HUDEP-2 (cell line): ENCODE data around the gene SHOC1.
A peak's percentile ranks its signal among the peaks of the same experiment; 100 is the strongest.
"Not testable (repeated sequence)": the region's sequence is repeated elsewhere in the genome, so short reads cannot be mapped to it uniquely, and the experiment has no call there.

Source experiments
- DNase-seq, 76 experiments: peaks; one replicate each; lab custom pipeline; 2025; ENCODE audit not compliant: unreplicated experiment in 76 of 76; lab: John Stamatoyannopoulos, UW

SHOC1 gene

DNA sequence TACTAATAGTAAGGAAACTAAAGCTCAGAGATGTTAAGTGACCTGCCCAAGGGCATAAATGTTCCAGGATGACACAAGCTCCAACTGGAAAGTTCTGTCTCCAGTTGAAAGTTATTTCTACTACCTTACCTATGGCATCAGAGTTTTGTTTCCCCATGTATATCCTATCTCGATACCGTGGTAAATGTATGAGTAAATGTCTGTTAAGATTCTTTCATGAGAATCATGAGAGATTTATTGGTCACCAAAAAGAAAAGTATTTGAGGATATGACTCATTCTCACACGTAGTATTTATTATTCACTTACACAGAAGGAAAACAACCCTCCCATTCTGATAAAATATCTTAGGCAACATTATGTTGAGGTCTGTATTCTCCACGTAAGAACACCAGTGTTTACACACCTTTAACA is 11.1 kb upstream of the SHOC1 start:
- no peak for DNase-seq

DNA sequence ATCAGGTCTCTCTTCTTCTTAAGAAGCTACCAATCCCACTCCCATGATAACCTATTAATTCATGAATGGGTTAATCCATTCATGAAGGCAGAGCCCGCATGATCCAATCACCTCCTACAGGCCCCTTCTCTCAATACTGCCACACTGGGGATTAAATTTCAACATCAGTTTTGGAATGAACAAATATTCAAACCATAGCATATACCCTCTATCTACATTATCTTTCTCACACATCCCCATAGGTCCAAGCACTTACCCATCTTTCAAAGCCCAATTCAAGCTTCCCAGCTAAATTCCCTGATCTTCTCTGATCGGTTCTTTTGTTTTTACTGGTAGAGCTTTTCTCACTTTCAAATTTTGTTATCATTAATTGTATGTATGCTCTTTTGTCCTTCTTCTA is 10.5 kb upstream of the SHOC1 start:
- no peak for DNase-seq

DNA sequence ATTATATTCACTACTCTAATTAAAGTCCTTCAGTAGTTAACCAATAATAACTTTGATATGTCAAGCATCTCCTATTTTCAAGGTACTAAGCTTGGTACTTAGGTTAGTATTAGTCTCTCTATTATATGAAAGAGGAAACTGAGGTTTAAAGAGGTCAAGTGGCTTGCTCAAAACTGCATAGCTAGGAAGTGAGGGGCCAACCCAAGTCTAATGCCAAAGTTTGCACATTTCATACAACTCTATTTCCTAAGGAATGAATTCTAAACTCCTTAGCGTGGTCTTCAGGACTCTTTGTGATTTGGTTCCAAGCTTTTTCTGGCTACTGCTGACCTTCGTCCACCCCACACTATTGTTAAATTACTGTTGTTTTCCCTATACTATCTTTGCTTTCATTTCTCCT is 9.9 kb upstream of the SHOC1 start:
- DNase-seq = no peak

DNA sequence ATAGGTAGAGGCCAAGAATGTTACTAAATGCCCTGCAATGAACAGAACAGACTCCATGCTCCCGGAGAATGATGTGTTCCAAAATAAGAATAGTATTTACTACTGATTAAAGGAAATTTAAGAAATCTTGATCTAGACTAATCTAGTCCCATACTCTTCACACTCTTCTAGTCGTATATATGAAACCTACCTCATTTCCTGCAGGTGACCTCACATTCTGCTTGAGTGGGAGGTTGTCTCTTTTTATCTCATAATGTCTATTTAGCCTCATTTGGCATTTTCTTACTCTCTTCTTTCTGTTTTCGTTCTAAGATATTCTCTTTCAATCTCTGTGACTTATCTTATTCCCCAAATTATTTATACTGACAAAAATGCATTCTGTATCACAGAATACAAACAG is 9.2 kb upstream of the SHOC1 start:
- DNase-seq = no peak

DNA sequence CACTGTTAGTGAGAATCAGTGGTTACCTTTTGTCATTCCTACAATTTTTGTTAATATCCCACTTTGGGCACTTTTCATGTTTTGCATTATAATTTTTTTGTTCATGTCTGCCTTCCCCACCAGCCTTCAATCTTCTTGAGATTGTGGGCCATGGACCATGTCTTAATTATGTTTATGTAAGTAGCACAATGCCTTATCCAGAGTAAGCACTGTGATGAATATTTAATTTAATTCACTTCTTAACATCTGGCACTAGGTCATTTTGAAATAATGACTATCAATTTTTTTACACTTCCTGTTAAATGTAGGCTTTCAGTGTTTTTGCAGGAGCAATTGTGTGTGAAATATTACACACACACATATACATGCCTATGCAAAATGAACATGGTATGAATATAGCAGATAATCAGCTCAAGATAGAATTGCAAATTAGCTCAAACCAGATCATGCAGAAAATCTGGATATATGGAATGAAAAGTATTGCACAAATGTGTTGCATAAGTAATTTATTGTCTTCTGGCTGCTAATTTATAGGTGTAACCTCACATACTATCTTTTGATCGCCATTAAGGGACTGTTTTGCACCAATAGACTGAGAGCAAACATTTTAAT is 5.3 kb upstream of the SHOC1 start:
- DNase-seq = no peak

DNA sequence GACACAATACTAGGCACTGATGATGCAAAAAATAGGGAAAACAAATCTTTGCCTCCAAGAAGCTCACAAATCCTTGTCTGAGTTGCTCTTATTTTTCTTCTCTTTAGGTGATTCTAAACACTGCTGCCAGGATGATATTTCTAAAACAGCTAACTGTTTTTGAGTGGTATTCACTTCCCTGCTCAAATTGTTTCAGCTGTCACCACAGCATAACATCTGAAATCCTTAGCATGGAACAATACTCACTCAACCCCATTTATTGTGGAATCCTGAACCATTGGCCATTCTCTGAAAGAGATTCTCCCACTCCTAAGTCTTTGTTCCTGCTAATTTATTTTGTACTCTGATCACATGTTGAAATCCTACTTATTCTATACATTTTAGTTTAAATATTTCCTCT is 4.8 kb upstream of the SHOC1 start:
- no peak for DNase-seq

DNA sequence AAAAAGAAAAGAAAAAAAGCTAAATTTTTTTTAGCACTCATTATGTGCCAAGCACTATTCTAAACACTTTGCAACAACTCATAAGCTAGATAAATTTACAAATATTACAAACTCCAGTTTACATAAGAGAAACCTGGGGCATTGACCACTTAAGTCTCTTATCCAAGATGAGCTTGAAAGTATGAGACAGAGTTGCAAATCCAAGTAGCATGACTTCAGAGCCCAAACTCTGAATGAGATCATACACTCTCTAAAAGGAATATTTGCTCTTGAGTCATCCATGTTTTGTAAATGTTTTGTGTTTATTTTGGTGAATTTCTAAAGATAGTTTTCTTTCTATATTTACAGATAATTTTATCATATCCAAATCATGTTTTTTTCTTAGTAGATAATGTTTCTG is 4.0 kb upstream of the SHOC1 start:
- DNase-seq = no peak

DNA sequence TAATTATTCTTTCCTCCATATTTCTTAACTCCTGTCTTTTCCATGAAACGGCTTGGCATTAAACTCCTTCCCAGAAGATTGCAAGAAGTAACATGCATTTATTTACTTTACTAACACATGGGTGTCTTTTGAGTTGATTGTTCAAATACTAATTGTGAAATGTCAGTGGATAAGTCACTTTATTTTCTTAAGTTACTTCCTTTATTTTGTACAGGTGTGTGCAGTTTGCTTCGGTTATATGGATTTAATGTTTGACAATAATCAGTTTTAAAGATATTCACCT is 761 bp upstream of the SHOC1 start:
- no peak for DNase-seq

DNA sequence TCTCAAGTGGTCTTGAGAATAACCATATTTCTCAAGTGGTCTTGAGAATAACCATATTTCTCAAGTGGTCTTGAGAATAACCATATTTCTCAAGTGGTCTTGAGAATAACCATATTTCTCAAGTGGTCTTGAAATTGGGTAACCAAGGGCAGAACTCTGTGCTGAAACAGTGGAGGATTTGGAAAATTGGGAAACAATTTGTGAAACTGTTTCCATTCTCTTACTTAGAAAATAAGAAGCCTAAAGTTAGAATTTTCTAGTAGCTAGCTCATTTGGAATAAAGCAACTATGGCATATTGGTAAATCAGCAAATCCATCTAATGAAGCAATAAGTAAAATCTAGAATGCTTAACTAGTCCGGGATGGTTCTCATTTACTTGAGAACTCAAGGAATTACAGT is 2.9 kb downstream of the SHOC1 start:
- not testable (repeated sequence) for DNase-seq

DNA sequence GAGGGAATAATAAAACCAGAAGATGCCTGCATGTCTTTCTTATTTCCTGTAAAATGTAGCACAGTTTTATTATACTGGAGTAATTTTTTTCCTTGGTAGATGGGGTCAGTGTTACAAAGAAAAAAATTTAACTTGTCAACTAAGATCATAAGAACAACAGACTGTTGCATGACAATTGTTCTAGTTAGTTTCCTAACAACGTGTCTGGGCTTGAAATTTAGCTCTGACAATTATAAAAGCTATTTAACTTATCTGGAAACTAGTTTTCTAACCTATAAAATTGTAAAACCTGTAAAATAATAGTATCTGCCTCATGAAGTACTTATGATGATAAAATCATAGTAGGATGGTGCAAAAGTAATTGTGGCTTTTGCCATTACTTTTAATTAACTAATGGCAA is 4.9 kb downstream of the SHOC1 start:
- DNase-seq = no peak

DNA sequence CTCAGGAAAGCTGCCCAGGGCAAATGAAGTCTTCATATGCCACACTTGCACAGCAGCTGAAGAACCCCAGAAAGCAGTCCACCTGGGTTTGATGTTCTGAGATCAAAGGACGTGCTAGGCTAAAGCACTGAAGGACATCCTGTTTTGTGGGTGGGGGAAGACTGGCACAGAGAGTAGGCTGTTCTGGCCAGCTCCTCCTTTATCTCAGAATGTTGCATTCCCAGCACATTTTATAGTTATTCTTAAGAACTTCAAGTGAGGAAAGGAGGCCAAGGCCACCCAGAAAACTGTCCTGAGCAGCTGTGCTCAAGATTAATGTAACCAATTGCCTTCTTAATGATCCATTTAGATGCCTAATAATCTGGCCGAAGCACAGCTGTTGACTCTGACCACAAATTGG is 10.9 kb downstream of the SHOC1 start:
- DNase-seq = no peak

DNA sequence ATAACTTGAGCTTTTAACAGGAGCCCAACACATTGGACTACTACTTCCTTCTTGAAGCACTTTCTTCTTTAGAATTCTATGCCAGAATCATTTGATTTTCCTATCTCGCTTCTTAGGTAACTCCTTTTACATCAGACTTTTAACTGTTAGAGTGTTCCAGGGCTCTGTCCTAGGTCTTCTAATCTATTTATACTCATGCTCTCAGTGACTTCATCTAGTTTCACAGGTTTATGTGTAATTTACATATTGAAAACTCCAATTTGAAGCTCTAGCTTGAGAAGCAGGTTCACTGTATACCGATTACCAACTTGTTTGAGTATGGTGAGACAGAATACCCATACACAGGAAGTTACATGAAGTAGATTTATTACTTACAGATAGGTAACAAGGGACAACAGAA is 11.3 kb downstream of the SHOC1 start:
- no peak for DNase-seq

DNA sequence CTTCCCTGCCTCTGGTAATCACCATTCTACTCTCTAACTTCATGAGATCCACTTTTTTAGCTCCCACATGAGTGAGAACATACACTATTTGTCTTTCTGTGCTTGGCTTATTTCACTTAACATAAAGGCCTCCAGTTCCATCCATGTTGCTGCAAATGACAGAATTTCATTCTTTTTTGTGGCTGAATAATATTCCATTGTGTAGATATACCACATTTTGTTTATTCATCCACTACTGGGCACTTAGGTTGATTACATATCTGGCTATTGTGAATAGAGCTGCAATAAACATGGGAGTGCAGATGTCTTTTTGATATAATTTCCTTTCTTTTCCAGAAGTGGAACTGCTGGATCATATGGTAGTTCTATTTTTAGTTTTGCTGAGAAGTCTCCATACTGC is 28.7 kb downstream of the SHOC1 start:
- DNase-seq = no peak

DNA sequence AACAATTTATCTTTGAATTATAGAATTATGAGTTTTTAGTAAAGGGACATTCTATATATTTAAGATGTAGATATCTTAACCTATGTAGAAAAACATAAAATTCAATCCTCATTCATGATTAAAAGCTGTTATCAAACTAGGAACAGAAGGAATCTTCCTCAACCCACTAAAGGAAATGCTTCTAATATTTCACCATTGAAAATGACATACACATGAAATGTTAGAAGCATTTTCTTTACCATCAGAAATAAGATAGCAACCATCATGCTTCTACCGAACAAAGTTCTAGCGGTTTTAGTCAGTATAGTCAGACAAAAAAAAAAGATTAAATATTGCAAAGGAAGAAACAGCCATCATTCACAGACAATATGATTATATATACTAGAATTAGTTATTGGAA is 32.2 kb downstream of the SHOC1 start:
- no peak for DNase-seq

DNA sequence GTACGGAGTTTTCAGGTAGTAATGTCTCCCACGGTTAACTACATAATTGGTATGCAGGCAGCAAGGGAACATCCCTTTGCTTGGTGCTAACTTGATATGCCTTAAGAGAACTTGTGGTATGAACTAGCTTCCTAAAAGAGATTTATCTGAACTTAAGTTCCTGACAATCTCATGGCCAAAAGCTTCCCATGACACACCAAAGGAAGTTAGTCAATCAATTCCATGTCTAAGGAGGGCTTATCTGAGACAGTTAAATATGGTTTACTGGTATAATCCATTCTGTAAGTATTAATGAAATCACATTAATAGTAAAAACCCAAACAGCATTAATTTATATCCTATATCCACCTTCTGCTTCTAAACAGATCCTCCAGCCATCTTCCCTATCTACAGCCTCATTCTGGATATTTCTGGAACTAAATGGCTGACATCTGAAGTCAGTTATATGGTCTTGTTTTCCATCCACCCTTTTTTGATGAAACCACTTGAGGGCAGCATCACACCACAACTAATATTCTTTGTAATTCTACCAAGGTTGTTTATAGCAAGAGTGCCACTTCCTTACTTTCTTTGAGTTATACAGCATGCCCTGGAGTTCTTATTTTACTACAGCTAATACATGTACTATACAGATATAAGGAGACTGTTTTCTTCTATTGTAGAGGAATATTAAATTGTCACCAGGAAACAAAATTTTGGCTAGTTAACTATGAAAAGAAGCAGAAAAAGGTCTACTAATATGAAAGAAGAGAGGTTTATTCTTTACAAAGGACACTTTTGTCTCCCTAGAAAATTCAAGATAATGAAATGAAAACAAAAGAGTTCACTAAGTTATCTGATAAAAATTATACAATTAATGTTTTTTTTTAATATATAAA is 34.7 kb downstream of the SHOC1 start:
- peak in 53 of 76 experiments; percentile 3 to 78 (median 42) for DNase-seq

DNA sequence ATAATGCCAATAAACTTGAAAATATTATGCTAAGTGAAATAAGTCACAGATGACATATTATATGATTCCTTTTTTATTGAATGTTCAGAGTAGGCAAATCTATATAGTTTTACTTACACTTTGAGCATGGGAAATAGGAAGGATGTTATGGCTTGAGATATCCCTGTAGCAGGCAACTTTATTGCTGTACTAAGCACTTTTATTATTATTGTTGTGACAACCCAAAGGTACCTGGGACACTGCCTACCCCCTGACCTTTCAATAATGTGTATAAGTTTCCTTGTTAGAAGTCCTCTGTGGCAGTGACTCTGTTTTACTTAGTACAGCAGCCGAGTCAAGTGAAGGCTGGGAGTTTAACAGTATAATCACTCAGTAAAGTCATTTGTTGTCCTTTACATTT is 39.9 kb downstream of the SHOC1 start:
- no peak for DNase-seq

DNA sequence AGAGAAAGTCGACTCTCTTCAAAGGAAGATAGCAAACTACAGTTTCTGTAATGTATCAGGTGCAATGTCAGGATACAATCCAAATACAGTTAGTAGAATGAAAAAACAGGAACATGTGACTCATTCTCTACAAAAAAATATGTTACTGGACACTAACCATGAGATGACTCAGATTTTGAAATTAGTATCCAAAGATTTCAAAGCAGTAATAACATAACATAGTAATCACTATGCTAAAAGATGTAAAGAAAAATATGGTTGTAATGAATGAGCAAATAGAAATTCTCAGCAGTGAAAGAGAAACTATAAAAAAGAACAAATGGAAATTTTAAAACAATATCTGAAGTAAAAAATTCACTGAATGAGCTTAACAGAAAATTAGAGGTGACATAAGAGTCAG is 42.3 kb downstream of the SHOC1 start:
- no peak for DNase-seq
